Midbrain (tissue), 1 donor: ENCODE data around the gene CNTN2.

ENCODE experiments used
- DNase-seq: peaks from one replicate; lab custom pipeline; 2025; lab: John Stamatoyannopoulos, UW

The CNTN2 gene, protein sequence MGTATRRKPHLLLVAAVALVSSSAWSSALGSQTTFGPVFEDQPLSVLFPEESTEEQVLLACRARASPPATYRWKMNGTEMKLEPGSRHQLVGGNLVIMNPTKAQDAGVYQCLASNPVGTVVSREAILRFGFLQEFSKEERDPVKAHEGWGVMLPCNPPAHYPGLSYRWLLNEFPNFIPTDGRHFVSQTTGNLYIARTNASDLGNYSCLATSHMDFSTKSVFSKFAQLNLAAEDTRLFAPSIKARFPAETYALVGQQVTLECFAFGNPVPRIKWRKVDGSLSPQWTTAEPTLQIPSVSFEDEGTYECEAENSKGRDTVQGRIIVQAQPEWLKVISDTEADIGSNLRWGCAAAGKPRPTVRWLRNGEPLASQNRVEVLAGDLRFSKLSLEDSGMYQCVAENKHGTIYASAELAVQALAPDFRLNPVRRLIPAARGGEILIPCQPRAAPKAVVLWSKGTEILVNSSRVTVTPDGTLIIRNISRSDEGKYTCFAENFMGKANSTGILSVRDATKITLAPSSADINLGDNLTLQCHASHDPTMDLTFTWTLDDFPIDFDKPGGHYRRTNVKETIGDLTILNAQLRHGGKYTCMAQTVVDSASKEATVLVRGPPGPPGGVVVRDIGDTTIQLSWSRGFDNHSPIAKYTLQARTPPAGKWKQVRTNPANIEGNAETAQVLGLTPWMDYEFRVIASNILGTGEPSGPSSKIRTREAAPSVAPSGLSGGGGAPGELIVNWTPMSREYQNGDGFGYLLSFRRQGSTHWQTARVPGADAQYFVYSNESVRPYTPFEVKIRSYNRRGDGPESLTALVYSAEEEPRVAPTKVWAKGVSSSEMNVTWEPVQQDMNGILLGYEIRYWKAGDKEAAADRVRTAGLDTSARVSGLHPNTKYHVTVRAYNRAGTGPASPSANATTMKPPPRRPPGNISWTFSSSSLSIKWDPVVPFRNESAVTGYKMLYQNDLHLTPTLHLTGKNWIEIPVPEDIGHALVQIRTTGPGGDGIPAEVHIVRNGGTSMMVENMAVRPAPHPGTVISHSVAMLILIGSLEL

DNA sequence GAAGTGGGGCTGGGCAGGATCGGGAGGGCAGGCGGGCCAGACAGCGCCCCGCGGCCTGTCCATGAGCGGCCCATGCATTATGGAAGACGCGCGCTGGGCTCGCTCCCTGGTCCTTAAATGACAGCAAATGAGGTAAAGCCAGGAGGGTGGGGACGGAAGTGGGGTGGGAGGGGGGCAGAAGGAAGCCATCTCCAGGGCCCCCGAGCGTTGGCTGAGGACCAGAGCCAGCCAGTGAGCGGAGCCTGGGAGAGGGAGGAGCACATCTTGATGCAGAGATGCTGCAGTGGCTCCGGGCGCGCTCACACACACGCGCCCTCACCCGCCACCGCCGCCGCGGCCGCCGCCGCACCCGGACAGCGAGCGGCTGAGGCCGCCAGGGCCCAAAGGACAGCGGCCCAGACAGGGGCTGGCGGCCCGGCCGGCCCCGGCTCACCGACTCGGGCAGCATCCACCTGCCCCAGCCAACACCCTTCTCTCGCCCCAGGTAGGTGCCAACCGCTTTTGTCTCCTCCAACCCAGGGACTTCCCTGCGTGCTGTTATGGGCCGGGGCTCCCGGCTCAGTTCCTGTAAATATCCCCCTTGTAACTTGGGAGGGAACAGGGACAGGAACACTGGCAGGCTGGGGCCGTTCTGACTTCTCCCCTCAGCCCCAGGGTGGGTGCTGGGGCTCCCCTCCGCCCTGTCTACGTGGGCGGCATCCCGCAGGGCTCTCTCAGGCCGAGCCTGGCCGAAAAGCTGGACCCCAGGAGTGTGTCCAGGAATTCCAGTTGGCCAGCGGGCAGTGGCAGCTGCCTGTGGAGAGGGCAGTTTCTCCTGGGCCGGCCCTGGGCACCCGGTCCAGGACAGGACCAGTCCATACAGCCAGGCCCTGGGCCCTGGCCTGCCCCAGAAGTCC, at the start of gene CNTN2:
CNTN2 (plus strand) TSS at position 302 of the 896 bp plus-strand sequence. CDS start 9,974 bp downstream, outside the sequence.
- DNase-seq: peak; percentile 87

DNA sequence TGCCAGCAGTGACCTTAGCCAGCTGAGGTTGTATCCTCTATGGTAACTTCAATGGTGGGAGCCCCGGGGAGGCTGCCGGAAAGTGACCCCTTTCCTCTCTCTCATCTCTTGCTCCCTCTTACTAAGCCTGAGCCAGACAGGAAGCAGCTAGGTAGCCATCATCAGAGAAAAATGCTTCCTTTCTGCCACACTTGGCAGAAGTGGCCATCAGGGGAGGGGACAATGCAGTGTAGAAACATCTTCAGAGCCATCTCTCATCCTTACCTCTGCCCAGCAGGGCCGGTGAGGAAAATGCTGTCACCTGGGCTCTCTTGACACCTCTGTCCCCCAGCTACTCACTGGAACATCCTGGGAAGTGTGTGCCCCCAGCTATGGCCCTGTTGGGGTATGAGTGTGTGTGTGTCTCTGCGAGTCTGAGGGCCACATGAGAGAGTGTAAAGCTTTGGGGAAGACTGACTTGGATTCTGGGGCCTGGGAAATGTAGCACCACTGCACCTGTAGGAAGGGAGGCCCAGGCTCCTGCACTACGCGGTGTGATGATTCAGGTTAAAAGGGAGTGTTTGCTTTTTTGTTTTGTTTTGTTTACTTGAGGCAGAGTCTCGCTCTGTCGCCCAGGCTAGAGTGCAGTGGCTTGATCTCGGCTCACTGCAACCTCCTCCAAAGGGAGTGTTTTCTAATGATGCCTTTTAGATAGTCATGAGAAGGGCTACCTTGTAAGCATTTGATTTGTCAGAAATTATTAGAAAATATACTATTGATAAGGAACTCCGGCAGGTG, 48.7 kb upstream of the CNTN2 start:
- no peak for DNase-seq

GRCh38 chr1:204996981-204997380, 46.0 kb upstream of the CNTN2 start:
- no peak for DNase-seq

- no peak for DNase-seq
Measured at GRCh38 chr1:204997591-204998355, 45.2 kb upstream of the CNTN2 start.

DNA sequence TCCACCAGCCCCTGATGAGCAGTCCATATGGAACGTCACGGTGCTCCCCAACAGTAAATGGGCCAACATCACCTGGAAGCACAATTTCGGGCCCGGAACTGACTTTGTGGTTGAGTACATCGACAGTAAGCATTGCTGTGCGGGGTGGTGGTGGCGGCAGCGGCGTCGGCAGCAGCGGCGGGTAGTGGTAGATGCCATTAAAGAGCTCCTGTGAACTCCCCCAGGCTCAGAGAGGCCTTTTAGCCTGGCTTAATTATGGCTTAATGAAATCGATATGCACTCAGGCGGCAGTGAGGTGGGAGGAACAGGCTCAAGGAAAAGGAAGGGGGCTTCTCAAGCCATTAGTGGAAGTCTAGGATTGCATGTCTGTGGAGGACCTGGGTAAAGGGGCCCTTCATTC, 41.9 kb upstream of the CNTN2 start:
- no peak for DNase-seq

DNA sequence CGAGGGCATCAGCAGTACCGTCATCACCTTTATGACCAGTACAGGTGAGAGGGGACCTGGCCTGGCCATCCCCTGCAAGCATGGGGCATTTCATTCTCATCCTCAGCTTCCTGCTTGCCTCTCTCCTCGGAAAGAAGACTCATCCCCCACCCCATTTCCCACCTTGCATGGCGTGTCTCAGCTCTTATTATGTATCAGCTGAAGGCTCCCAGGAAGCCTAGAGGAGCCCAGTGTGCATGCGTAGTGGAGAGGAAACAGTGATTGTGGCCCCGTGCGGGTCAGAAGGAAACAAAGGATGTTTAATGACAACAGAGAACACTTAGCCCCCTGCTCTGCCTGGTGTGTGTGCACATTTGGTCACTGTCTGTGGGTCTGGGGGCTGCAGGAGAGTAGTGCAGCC, 40.3 kb upstream of the CNTN2 start:
- no peak for DNase-seq

DNA sequence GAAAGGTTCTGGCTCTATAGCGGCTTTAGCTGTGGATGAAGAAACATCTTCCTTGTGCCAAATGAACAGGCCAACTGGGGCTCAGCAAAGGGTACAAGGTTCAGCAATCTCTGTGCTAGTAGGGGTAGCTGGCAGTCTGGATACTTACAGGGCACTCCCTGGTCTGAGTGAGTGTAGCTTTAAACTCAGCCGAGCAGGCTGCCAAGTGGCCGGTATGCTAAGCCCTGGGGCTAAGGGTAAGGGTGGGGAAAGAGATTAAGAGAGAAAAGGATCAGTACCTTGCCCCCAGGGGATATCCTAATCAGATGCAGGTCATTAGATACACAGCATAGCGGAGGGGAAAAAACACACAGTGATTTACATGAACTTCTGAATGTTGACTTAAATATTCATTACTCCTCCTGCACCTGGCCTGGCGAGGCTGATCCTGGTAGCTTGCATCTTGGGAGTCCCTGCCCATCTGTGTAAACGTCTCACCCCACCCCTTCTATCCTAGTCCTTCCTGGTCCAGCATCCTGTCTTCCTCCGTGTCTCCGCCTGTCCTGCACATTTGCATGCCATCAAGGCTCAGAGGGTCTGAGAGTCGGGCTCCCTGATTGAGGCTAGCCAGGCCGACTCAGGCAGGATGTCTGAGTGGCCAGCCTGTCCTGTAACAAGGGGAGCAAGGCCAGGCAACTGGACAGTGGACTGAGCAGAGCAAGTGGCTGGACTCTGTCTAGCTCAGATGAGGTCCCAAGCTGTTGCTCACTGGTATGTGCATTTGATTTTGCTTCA, 39.5 kb upstream of the CNTN2 start:
- no peak for DNase-seq

GRCh38 chr1:205004351-205004750, 38.7 kb upstream of the CNTN2 start:
- no peak for DNase-seq

- no peak for DNase-seq
Measured at GRCh38 chr1:205008896-205009295, 34.1 kb upstream of the CNTN2 start.

DNA sequence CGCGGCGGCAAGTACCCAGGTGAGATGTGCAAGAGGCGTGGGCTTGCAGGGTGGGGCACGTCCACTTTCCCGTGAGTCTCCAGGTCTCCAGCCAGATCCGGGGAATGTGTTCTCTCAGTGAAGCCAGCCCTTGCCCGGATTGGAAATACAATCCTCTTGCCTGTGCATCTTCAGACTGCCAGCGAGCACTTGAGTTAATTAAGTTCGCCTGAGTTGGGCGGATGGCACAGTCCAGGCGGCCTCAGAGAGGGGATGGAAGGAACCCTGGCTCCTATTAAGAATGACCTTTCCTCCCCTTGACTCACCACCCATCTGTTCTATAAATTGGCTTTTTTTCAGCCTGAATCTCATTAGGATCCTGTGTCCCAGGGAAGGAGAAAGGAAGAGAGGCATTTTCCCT, 33.3 kb upstream of the CNTN2 start:
- no peak for DNase-seq

DNA sequence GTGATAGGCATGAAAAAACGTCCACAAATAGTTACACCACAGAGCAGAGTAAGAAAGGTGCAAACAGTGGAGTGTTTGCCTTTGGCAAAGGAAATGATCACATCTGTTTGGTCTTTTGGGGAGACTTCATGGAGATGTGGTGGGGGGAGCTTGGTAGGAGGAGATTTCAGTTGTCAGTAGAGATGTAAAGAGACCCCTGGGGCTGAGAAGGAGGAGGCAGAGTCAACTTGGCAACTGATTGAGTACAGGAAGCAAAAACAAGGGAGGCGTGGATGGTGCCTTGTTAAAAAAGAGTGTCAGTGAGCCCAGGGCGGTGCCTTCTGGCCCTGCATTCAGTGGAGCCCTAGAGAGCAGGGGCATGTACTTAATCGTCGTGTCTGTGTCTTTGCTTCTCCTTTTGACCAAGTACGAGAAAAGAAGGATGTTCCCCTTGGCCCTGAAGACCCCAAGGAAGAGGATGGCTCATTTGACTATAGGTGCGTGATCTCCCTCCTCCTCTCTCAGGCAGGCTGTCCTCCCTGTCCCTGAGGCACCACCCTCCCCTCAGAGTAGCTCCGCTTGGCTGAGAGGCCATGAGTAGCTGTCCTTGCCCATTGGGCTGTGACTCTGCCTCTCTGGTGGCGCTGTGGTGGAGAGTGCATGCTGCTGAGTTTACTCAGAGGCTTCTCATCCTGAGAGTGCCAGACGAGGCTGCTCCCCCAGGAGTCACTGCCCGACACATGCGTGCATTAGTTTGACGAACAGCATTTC, 30.4 kb upstream of the CNTN2 start:
- DNase-seq: no peak

GRCh38 chr1:205013683-205014367, 29.2 kb upstream of the CNTN2 start:
- DNase-seq: peak; percentile 61

- DNase-seq: no peak
Measured at GRCh38 chr1:205014783-205015182, 28.2 kb upstream of the CNTN2 start.

GRCh38 chr1:205015241-205015640, 27.8 kb upstream of the CNTN2 start:
- DNase-seq: no peak

DNA sequence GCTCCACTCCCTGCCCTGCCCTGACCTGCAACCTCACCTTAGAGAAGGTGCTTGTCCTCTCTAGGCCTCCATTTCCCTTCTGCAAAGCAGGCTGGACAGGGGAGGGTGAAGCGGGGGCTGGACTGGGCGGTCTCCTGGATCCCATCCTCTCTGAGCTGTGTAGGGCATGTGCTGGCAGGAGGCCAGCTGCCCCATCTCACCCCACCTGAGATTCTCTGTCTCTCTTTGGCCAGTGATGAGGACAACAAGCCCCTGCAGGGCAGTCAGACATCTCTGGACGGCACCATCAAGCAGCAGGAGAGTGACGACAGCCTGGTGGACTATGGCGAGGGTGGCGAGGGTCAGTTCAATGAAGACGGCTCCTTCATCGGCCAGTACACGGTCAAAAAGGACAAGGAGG, 26.9 kb upstream of the CNTN2 start:
- DNase-seq: no peak

GRCh38 chr1:205016584-205016983, 26.4 kb upstream of the CNTN2 start:
- no peak for DNase-seq

DNA sequence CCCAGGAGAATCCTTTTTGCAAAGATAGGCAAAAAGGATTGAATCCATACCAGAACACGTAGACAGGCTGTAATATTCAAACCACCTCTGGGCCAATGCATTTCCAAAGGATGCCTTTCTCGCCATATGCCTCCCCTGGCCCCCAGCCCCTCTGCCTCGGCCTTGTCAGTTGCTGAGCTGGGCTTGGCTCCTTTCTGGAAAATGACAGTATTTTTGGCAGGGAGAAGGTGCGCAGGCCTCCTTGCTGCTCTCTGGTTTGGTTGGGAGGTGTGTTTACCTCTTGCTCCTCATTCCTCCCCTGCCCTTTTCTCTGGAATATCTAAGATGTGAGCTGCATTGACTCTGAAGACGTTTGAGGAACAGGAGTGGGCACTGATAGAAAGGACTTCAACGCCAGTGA, 26.0 kb upstream of the CNTN2 start:
- DNase-seq: no peak

DNA sequence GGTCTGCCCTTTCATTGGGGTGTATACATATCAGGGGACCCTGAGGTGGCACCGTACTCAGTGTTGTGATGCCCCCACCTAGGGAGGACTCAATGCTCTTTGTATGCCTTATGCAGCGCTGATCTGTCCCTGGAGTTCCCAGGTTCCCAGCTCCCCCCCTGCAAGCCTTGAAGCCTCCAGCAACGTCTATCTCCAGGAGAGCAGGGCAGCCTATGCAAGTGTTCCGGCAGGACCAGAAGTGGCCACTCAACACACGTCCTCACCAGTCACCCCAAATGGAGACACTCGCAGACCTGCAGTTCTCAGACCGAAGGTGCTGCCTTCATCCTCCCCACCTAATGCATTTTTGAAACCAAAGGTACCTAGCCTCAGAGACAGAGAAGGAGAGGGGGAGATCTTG, 25.2 kb upstream of the CNTN2 start:
- DNase-seq: no peak
